OCI-LY1 (cell line): ENCODE measurements around the gene PIAS4.

Experiments used
- CTCF ChIP-seq: fragments of 200-600 bp; sonication (generic), shearing (Covaris generic); IDR thresholded peaks from 2 replicates; pipeline ENCODE4 v1.5.1; 2017; ENCODE audit warnings: mild to moderate bottlenecking, antibody characterized with exemption, low read length, moderate library complexity, mixed read lengths
- EZH2 ChIP-seq: fragments of 200-600 bp; sonication (generic), shearing (Covaris generic); IDR thresholded peaks from 2 replicates; pipeline ENCODE4 v1.8.0; 2017; ENCODE audit warnings: borderline replicate concordance, mixed run types, mild to moderate bottlenecking, antibody characterized with exemption, low read length, moderate library complexity, mixed read lengths

GRCh38 chr19:4013886-4014540 lies 6.5 kb downstream of the PIAS4 start:
- TF ChIP-seq CTCF, result no peak
- no peak for TF ChIP-seq EZH2
